Lung (tissue), 12 donors: Measurements from ENCODE around the gene COL6A3. TPM values are rescaled to one million over a fixed set of nuclear protein-coding genes. Genes with fewer than 3 reads are reported as not detected.
A peak's percentile ranks its signal among the peaks of the same experiment; 100 is the strongest.

Experiments
- ATAC-seq: fragments of 200-7000 bp; cut with Tn5 transposase; one replicate; pipeline ENCODE4 v1.9.1; 2020; ENCODE audit warnings: moderate number of reproducible peaks; ENCODE audit not compliant: insufficient read depth, low FRiP score
- DNase-seq, 3 donors: peaks; one replicate each; pipeline ENCODE4 v3.0.0-alpha.2; 2013 to 2017
- H3K27ac ChIP-seq, 2 donors: one replicate each; pipeline ENCODE4 v1.5.1; 2013; ENCODE audit warnings: mild to moderate bottlenecking in 2 of 2, moderate library complexity in 2 of 2, control low read depth in 1 of 2, inconsistent platforms in 1 of 2, low read depth in 1 of 2, low read length in 1 of 2
- H3K27me3 ChIP-seq, 3 donors: one replicate each; pipeline ENCODE4 v1.5.1; 2013; ENCODE audit warnings: low read length in 2 of 3; ENCODE audit not compliant: control insufficient read depth in 3 of 3, insufficient read depth in 3 of 3
- H3K36me3 ChIP-seq, 4 donors: one replicate each; pipeline ENCODE4 v1.5.1; 2013; ENCODE audit warnings: low read length in 4 of 4, mild to moderate bottlenecking in 1 of 4, moderate library complexity in 1 of 4; ENCODE audit not compliant: control insufficient read depth in 4 of 4, insufficient read depth in 4 of 4
- H3K4me1 ChIP-seq, 5 donors: one replicate each; pipeline ENCODE4 v1.5.1; 2013; ENCODE audit warnings: low read length in 5 of 5, mild to moderate bottlenecking in 2 of 5, moderate library complexity in 1 of 5; ENCODE audit not compliant: control insufficient read depth in 5 of 5, insufficient read depth in 5 of 5
- H3K4me3 ChIP-seq: one replicate; pipeline ENCODE4 v1.5.1; 2013; ENCODE audit warnings: mild to moderate bottlenecking, control low read depth, moderate library complexity
- H3K9ac ChIP-seq, 2 donors: one replicate each; pipeline ENCODE4 v1.5.1; 2013; ENCODE audit warnings: low read length in 2 of 2, control low read depth in 1 of 2; ENCODE audit not compliant: insufficient read depth in 1 of 2
- H3K9me3 ChIP-seq, 4 donors: one replicate each; pipeline ENCODE4 v1.5.1; 2013; ENCODE audit warnings: low read length in 3 of 4, mild to moderate bottlenecking in 1 of 4, moderate library complexity in 1 of 4; ENCODE audit not compliant: control insufficient read depth in 4 of 4, insufficient read depth in 3 of 4
- CTCF ChIP-seq: IDR thresholded peaks from 2 replicates; pipeline ENCODE4 v1.5.1; 2012; ENCODE audit warnings: mild to moderate bottlenecking; ENCODE audit errors: control extremely low read depth, extremely low read depth
- WGBS, 2 donors: extraction: QIAGEN DNeasy Blood & Tissue Kit; methylation state at CpG; one replicate each; pipeline ENCODE4 v1.1.7; 2013; 5-methylcytosine and 5-hydroxymethylcytosine counted together
- polyA plus RNA-seq, 2 donors: library from polyadenylated mRNA; stranded (reverse); fragments of 200-250 nt; gene quantifications; one replicate each; pipeline ENCODE4 v1.2.1, GENCODE V29; 2013
- total RNA-seq, 2 donors: library from RNA; depleted of rRNA in 1 of 2; stranded (reverse); fragments of >200 nt in 1 of 2; gene quantifications; one replicate each; pipeline ENCODE4 v1.2.1, GENCODE V29; 2014 to 2021
- donor health status: control.
- donor health status: control.
- donor health status: Bipolar disorder and iron deficiency.
- donor health status: healthy.
- donor health status: DM: yes; HTN: yes; CAD: no.

The COL6A3 gene
- total and polyA plus RNA-seq, 4 donors = 36.4 to 548 (median 277) TPM

- Histone ChIP-seq H3K9me3 (no peaks in the 10 kb centered on the region), H3K4me3 (no peak overlapping the region), H3K9ac (no peak overlapping the region), H3K27ac (no peak overlapping the region), H3K4me1 (peaks cover 0 to 56% (median 21%) of the 10 kb centered on the region in 5 donors), H3K27me3 (no peaks in the 10 kb centered on the region), H3K36me3 (no peaks in the 10 kb centered on the region)
- WGBS, 2 donors = 57 to 82% methylated on average over 2 of the region's 2 CpGs
- DNase-seq (no peak), ATAC-seq (no peak)
- no peak for TF ChIP-seq CTCF
Measured at GRCh38 chr2:237424544-237424943, 10.6 kb upstream of the COL6A3 start.

GRCh38 chr2:237423891-237424290 lies 9.9 kb upstream of the COL6A3 start:
- Histone ChIP-seq H3K4me3 (no peak overlapping the region), H3K9me3 (no peaks in the 10 kb centered on the region), H3K4me1 (peaks cover 0 to 56% (median 21%) of the 10 kb centered on the region in 5 donors), H3K36me3 (no peaks in the 10 kb centered on the region), H3K27me3 (no peaks in the 10 kb centered on the region), H3K9ac (no peak overlapping the region), H3K27ac (no peak overlapping the region)
- ATAC-seq (no peak), DNase-seq (no peak)
- TF ChIP-seq CTCF = no peak
- WGBS, 2 donors = 88 to 91% methylated on average over 2 of the region's 2 CpGs

GRCh38 chr2:237422309-237422708 lies 8.3 kb upstream of the COL6A3 start:
- no peaks in the 10 kb centered on the region for H3K9me3 ChIP-seq
- H3K36me3 ChIP-seq = no peaks in the 10 kb centered on the region
- no peak for DNase-seq
- H3K4me1 ChIP-seq = peaks cover 0 to 47% (median 16%) of the 10 kb centered on the region in 5 donors
- no peak overlapping the region for H3K4me3 ChIP-seq
- no peak for TF ChIP-seq CTCF
- no peak for ATAC-seq
- H3K27me3 ChIP-seq = no peaks in the 10 kb centered on the region
- H3K27ac ChIP-seq = no peak overlapping the region
- 75 to 91% methylated on average over 10 of the region's 10 CpGs for WGBS, 2 donors
- peak overlapping the region in 1 of 2 donors; percentile 73 for H3K9ac ChIP-seq

- Histone ChIP-seq H3K27me3 (no peaks in the 10 kb centered on the region), H3K9ac (peak overlapping the region in 1 of 2 donors; percentile 73), H3K27ac (no peak overlapping the region), H3K4me3 (no peak overlapping the region), H3K36me3 (no peaks in the 10 kb centered on the region), H3K4me1 (peaks cover 0 to 44% (median 16%) of the 10 kb centered on the region in 5 donors), H3K9me3 (no peaks in the 10 kb centered on the region)
- no peak for ATAC-seq
- peak; percentile 89 to 92 (median 90) for DNase-seq
- 14 to 19% methylated on average over 23 of the region's 23 CpGs for whole genome bisulfite sequencing, 2 donors
- peak; percentile 62 for TF ChIP-seq CTCF
Measured at GRCh38 chr2:237421542-237422116, 7.7 kb upstream of the COL6A3 start.
